Skin of body (tissue), 2 donors: ENCODE results near the gene PPP1R16B. TPM values are rescaled to one million over a fixed set of nuclear protein-coding genes. Genes with fewer than 3 reads are reported as not detected.

Source experiments
- DNase-seq: peaks from one replicate; lab custom pipeline; 2025; lab: John Stamatoyannopoulos, UW
- total RNA-seq: library from RNA; depleted of rRNA; stranded (reverse); fragments of >200 nt; gene quantifications from one replicate; pipeline ENCODE4 v1.2.3, GENCODE V29; 2014

The PPP1R16B gene
- total RNA-seq, 1 donor from 2014 or later: 1.9 TPM

DNA sequence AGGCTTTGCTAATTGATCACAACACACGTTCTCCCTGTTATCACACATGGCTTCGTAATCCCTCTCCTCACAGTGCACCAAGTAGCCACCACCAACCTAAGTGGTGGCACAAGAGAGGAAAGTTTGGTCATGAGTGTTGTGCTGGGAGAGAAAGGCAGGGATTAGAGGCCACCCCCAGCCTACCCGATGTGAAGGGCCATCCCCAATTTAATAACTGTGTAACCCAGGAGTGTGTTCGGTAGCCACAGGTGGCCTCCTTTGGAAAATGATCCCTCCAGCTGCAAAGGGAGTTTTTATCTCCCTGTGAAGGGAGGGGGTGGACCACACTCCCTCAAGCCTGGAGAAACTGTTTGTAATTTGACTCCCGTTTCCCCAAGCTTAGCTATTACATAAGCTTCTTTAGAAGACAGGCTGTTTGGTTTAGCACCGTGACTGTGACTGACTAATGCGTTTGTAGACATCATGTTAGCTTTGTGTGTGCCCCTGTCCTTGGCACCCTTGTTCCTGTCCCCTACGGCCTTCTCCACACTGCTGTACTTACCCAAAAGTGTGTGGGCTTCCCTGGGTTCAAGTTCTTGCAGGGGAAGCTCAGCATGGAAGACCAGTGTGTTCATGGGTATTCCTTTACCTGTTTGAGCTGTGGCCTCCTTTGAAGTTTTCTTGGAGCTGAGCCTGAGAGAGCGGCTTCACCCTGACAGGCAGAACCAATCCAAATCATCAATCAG is 20.6 kb downstream of the PPP1R16B start:
- DNase-seq: no peak

GRCh38 chr20:38827770-38828281 is 22.3 kb downstream of the PPP1R16B start:
- no peak for DNase-seq

GRCh38 chr20:38828514-38829295 is 23.2 kb downstream of the PPP1R16B start:
- no peak for DNase-seq

DNA sequence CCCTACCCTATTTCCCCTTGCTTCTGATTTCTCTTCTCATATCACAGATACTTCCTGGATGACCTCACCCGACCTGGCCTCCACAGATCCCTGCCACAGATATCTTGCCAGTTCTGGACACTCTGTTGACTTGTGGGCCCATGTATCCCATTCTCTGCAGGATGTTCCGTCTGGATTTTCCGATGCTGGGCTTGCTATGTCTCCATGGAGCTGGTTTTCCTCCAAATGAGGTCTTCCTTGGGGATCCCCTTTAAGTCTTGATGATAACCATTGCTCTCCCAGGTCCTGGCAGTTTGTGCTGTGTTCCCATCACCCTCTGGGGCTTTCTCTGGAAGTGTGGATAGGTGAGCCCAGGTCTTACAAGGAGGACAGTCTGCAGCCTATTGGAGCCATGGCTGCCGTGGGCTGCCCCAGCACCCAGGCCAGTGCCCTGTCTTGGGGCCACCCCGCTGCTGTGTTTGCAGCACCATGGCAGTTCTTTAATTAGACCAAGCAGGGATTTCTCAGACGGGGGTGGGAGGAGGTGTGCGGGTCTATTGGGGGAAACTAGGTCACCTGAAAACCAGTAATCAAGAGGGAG is 23.9 kb downstream of the PPP1R16B start:
- no peak for DNase-seq

GRCh38 chr20:38830356-38830755 is 24.9 kb downstream of the PPP1R16B start:
- no peak for DNase-seq

DNA sequence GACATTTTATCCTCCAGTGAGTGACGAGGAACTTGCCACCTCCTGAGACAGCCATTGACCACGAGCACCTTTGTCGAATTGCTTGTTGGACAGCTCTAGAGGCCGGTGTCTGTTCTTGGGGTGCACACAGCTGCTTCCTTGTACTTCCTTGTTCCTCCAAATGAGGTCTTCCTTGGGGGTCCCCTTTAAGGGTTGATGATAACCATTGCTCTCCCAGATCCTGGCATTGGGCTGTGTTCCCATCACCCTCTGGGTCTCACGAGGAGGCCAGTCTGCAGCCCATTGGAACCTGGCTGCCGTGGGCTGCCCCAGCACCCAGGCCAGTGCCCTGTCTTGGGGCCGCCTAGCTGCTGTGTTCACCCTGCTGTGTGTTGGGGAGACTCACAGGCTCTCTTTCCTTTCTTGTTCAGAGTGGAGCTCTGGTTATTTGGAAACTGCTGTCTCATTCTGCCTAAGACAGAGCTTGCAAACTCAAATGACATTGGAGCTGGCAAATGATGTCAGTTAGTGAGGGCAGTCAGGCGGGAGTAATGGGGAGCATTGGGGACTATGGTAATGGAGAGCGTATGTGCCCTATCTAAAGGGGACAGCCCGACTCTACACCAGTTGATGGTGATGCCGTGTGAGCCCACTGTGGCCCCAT is 25.7 kb downstream of the PPP1R16B start:
- DNase-seq: no peak

GRCh38 chr20:38831995-38832620 is 26.6 kb downstream of the PPP1R16B start:
- no peak for DNase-seq

- DNase-seq: no peak
These were observed 27.8 kb downstream of the PPP1R16B start for GRCh38 chr20:38833154-38833856.

DNA sequence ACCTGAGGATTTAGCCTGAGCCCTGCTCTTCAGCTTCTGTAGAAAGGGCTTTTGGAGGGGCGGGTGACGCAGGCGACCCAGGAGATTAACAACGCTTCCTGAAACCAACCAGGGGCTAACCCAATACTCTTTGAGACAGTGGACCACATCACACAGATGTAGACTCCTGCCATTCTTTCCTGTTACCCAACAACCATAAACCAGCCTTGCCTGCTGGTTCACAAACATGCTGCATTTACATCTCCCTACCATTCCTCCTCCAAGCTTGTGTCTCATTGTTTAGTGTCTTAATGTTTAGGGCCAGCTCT is 28.3 kb downstream of the PPP1R16B start:
- no peak for DNase-seq

- DNase-seq: no peak
These were observed 29.4 kb downstream of the PPP1R16B start for GRCh38 chr20:38834868-38835267.

DNA sequence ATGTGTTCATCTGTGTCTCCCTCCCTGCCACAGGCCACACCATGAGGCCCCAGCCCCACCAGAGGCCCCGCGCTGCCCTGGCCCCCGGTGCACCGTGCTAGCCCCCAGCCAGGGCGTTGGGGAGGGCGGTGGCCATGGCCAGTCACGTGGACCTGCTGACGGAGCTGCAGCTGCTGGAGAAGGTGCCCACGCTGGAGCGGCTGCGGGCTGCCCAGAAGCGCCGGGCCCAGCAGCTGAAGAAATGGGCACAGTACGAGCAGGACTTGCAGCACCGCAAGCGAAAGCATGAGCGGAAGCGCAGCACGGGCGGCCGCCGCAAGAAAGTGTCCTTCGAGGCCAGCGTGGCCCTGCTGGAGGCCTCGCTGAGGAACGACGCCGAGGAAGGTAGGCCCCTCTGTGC is 30.3 kb downstream of the PPP1R16B start:
- no peak for DNase-seq

- no peak for DNase-seq
These were observed 31.5 kb downstream of the PPP1R16B start for GRCh38 chr20:38836991-38837390.

DNA sequence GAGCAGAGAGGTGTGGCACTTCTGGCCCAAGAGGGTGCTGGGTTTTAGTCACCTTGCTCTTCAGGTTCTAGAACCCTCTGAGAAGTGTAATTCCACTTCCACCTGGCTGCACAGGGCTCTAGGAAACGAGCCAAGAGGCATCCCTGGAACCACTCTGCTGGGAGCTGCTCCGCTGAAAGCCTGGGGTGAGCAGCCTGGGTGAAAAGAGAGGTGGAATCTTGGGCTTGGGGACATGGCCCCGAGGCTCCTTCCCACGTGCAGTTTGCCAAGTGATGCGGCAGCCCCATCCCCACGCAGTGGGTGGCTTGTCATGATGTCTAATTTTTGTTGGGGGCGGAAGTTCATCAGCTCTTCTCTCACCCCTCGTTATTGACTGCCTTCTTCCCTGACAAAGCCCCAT is 32.8 kb downstream of the PPP1R16B start:
- no peak for DNase-seq

GRCh38 chr20:38839563-38839962 is 34.1 kb downstream of the PPP1R16B start:
- DNase-seq: no peak

- DNase-seq: no peak
These were observed 34.8 kb downstream of the PPP1R16B start for GRCh38 chr20:38840053-38840893.

- DNase-seq: no peak
These were observed 35.5 kb downstream of the PPP1R16B start for GRCh38 chr20:38840894-38841470.

GRCh38 chr20:38841570-38841969 is 36.1 kb downstream of the PPP1R16B start:
- DNase-seq: no peak

DNA sequence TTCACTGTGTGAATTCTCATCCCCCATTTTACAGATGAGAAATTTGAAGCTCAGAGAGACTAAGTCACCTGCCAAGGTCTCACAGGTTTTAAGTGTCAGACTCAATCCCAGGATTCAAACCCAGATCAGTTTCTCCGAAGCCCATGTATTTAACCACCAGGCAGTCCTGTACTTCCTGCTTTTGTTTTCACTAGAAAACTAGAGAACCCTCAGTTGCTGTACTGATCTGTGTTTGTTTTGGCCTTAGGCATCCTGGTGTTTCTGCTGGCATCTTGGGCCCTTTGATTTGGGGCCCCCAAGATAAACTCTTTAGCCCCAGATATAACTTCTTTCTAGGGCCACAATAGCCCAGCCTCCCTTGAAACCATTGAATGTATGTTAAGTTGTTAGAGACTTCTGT is 36.5 kb downstream of the PPP1R16B start:
- DNase-seq: no peak

- no peak for DNase-seq
These were observed 37.1 kb downstream of the PPP1R16B start for GRCh38 chr20:38842558-38842981.

DNA sequence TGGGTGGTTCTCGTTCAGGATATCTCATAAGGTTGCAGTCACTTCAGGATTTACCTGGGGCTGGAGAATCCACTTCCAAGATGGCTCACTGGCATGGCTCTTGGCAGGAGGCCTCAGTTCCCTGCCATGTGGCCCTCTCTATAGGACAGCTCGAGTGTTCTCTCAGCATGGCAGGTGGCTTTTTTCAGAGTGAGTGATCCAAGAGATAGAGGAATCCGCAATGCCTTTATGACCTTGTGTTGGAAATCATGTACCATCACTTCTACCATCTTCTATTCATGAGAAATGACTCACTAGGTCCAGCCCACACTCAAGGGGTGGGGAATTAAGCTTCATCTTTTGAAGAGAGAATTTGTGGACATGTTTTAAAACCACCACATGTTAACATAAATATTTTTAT is 37.8 kb downstream of the PPP1R16B start:
- no peak for DNase-seq
